RCC 7860 (cell line): Measurements from ENCODE around the gene PPIL1.

Experiments
- DNase-seq: peaks from one replicate; pipeline ENCODE4 v3.0.0-alpha.2; 2015; ENCODE audit warnings: low spot score
- FAIRE-seq: peaks from 2 replicates; lab custom pipeline; 2012; peaks lifted over from hg19 to GRCh38; lab: Jason Lieb, UNC

PPIL1 gene

GRCh38 chr6:36857325-36857724 is 17.3 kb downstream of the PPIL1 start:
- DNase-seq: no peak
- FAIRE-seq: no peak

GRCh38 chr6:36856277-36856676 is 18.3 kb downstream of the PPIL1 start:
- FAIRE-seq (no peak), DNase-seq (no peak)

- FAIRE-seq: no peak
- DNase-seq: no peak
Observed at GRCh38 chr6:36855750-36856149, 18.9 kb downstream of the PPIL1 start.

- FAIRE-seq (no peak), DNase-seq (peak; percentile 50)
Observed at GRCh38 chr6:36853325-36853724, 21.3 kb downstream of the PPIL1 start.

- no peak for FAIRE-seq
- peak; percentile 33 for DNase-seq
Observed at GRCh38 chr6:36852481-36853147, 22.0 kb downstream of the PPIL1 start.

GRCh38 chr6:36851626-36852025 is 23.0 kb downstream of the PPIL1 start:
- FAIRE-seq: no peak
- DNase-seq: no peak

GRCh38 chr6:36851149-36851614 is 23.4 kb downstream of the PPIL1 start:
- FAIRE-seq: no peak
- peak; percentile 31 for DNase-seq

- no peak for FAIRE-seq
- no peak for DNase-seq
Observed at GRCh38 chr6:36850021-36850420, 24.6 kb downstream of the PPIL1 start.

- DNase-seq: no peak
- no peak for FAIRE-seq
Observed at GRCh38 chr6:36848658-36849441, 25.8 kb downstream of the PPIL1 start.

GRCh38 chr6:36847991-36848390 is 26.6 kb downstream of the PPIL1 start:
- FAIRE-seq (no peak), DNase-seq (no peak)

GRCh38 chr6:36847152-36847551 is 27.5 kb downstream of the PPIL1 start:
- FAIRE-seq (no peak), DNase-seq (no peak)

GRCh38 chr6:36845233-36845632 is 29.4 kb downstream of the PPIL1 start:
- DNase-seq (no peak), FAIRE-seq (no peak)

- DNase-seq: no peak
Observed at GRCh38 chr6:36844232-36845170, 30.1 kb downstream of the PPIL1 start.

GRCh38 chr6:36843170-36843569 is 31.4 kb downstream of the PPIL1 start:
- no peak for DNase-seq
- FAIRE-seq: no peak

More at GRCh38 chr6:36844232-36845170, 30.1 kb downstream of the PPIL1 start:
- no peak for FAIRE-seq

GRCh38 chr6:36841756-36842155 is 32.8 kb downstream of the PPIL1 start:
- FAIRE-seq: no peak
- no peak for DNase-seq

- FAIRE-seq: no peak
Observed at GRCh38 chr6:36840432-36841403, 33.9 kb downstream of the PPIL1 start.

GRCh38 chr6:36839749-36840431 is 34.7 kb downstream of the PPIL1 start:
- DNase-seq: no peak
- FAIRE-seq: no peak

More at GRCh38 chr6:36840432-36841403, 33.9 kb downstream of the PPIL1 start:
- no peak for DNase-seq

GRCh38 chr6:36838896-36839748 is 35.5 kb downstream of the PPIL1 start, which contains the start of gene CPNE5:
TSS of gene CPNE5 (minus strand) at chr6:36839444. CDS start at chr6:36839377, 67 bp downstream.
- no peak for DNase-seq
- no peak for FAIRE-seq
